ENCODE data around the gene TMEM54.

The TMEM54 gene

GRCh38 chr1:32900956-32901822, at the start of gene TMEM54:
TMEM54 (minus strand) TSS chr1:32901389; CDS start chr1:32901238, 151 bp downstream.
- no peak for DNase-seq (ENCODE audit: low spot score)

GRCh38 chr1:32949519-32949918, 48.3 kb upstream of the TMEM54 start:
- no peak for DNase-seq (ENCODE audit: low spot score)

- DNase-seq (ENCODE audit: low spot score) = no peak
Observed at GRCh38 chr1:32948905-32949304, 47.7 kb upstream of the TMEM54 start.

- DNase-seq (ENCODE audit: low spot score) = no peak
Observed at GRCh38 chr1:32948390-32948722, 47.2 kb upstream of the TMEM54 start.

GRCh38 chr1:32947669-32948389, 46.6 kb upstream of the TMEM54 start:
- no peak for DNase-seq (ENCODE audit: low spot score)

GRCh38 chr1:32946413-32946812, 45.2 kb upstream of the TMEM54 start:
- no peak for DNase-seq (ENCODE audit: low spot score)

GRCh38 chr1:32944180-32944579, 43.0 kb upstream of the TMEM54 start:
- no peak for DNase-seq (ENCODE audit: low spot score)

- peak; percentile 15 for DNase-seq (ENCODE audit: low spot score)
Observed at GRCh38 chr1:32939655-32940371, 38.6 kb upstream of the TMEM54 start.

GRCh38 chr1:32937061-32937460, 35.9 kb upstream of the TMEM54 start:
- no peak for DNase-seq (ENCODE audit: low spot score)

- no peak for DNase-seq (ENCODE audit: low spot score)
Observed at GRCh38 chr1:32934535-32934934, 33.3 kb upstream of the TMEM54 start.

- no peak for DNase-seq (ENCODE audit: low spot score)
Observed at GRCh38 chr1:32933742-32934322, 32.6 kb upstream of the TMEM54 start.

- no peak for DNase-seq (ENCODE audit: low spot score)
Observed at GRCh38 chr1:32931760-32932159, 30.6 kb upstream of the TMEM54 start.

GRCh38 chr1:32929366-32929765, 28.2 kb upstream of the TMEM54 start:
- no peak for DNase-seq (ENCODE audit: low spot score)

- DNase-seq (ENCODE audit: low spot score) = no peak
Observed at GRCh38 chr1:32928715-32929114, 27.5 kb upstream of the TMEM54 start.

- no peak for DNase-seq (ENCODE audit: low spot score)
Observed at GRCh38 chr1:32928285-32928684, 27.1 kb upstream of the TMEM54 start.

GRCh38 chr1:32927441-32927840, 26.3 kb upstream of the TMEM54 start:
- no peak for DNase-seq (ENCODE audit: low spot score)

GRCh38 chr1:32926562-32926961, 25.4 kb upstream of the TMEM54 start:
- DNase-seq (ENCODE audit: low spot score) = no peak

GRCh38 chr1:32925403-32926162, 24.4 kb upstream of the TMEM54 start:
- no peak for DNase-seq (ENCODE audit: low spot score)

GRCh38 chr1:32924881-32925344, 23.7 kb upstream of the TMEM54 start:
- no peak for DNase-seq (ENCODE audit: low spot score)

GRCh38 chr1:32920833-32921232, 19.6 kb upstream of the TMEM54 start:
- no peak for DNase-seq (ENCODE audit: low spot score)
